Neural cell (in vitro differentiated cells): ENCODE data around the gene HOXC5. TPM values are rescaled to one million over a fixed set of nuclear protein-coding genes. Genes with fewer than 3 reads are reported as not detected.

ENCODE experiments used
- H2AFZ ChIP-seq: fragments of 200-600, 300-800 bp; sonication (generic), shearing (Covaris generic); 2 replicates; pipeline ENCODE4 v1.6.0; 2014; ENCODE audit warnings: low read depth, mild to moderate bottlenecking, antibody characterized with exemption, low read length, moderate library complexity
- H3F3A ChIP-seq: fragments of 200-600 bp; shearing (Covaris generic); 2 replicates; pipeline ENCODE4 v1.6.1; 2016; ENCODE audit warnings: mild to moderate bottlenecking, moderate library complexity, mixed read lengths, antibody characterized with exemption, low read length; ENCODE audit not compliant: insufficient read depth, poor library complexity, severe bottlenecking
- H3K27ac ChIP-seq: fragments of 200-600, 300-800 bp; sonication (generic), shearing (Covaris generic); 2 replicates; pipeline ENCODE4 v1.5.1; 2014; ENCODE audit warnings: mild to moderate bottlenecking, low read length, moderate library complexity
- H3K27me3 ChIP-seq: fragments of 300-800, 200-600 bp; sonication (generic), shearing (Covaris generic); 2 replicates; pipeline ENCODE4 v1.6.0; 2014; ENCODE audit warnings: mild to moderate bottlenecking, low read depth, low read length, moderate library complexity; ENCODE audit not compliant: insufficient read depth
- H3K36me3 ChIP-seq: fragments of 300-800, 200-600 bp; sonication (generic), shearing (Covaris generic); 2 replicates; pipeline ENCODE4 v1.5.1; 2014; ENCODE audit warnings: mild to moderate bottlenecking, antibody characterized with exemption, low read length, moderate library complexity; ENCODE audit not compliant: insufficient read depth
- H3K4me2 ChIP-seq: fragments of 300-800, 200-600 bp; sonication (generic), shearing (Covaris generic); 2 replicates; pipeline ENCODE4 v1.6.0; 2014; ENCODE audit warnings: mild to moderate bottlenecking, low read length
- H3K4me3 ChIP-seq: fragments of 300-800, 200-600 bp; sonication (generic), shearing (Covaris generic); 2 replicates; pipeline ENCODE4 v1.5.1; 2014; ENCODE audit warnings: mild to moderate bottlenecking, low read length, moderate library complexity
- H3K79me2 ChIP-seq: fragments of 200-600 bp; shearing (Covaris generic); replicated peaks from 2 replicates; pipeline ENCODE4 v1.6.0; 2014; ENCODE audit warnings: mild to moderate bottlenecking, low read length, moderate library complexity; ENCODE audit not compliant: insufficient read depth
- H3K9ac ChIP-seq: fragments of 300-800, 200-600 bp; sonication (generic), shearing (Covaris generic); 2 replicates; pipeline ENCODE4 v1.6.1; 2016; ENCODE audit warnings: mild to moderate bottlenecking, low read length, mixed read lengths
- H3K9me2 ChIP-seq: fragments of 200-600 bp; shearing (Covaris generic); 2 replicates; pipeline ENCODE4 v1.6.1; 2016; ENCODE audit warnings: mild to moderate bottlenecking, low read length, mixed read lengths; ENCODE audit not compliant: insufficient read depth
- H3K9me3 ChIP-seq: fragments of 200-600, 300-800 bp; sonication (generic), shearing (Covaris generic); 2 replicates; pipeline ENCODE4 v1.6.1; 2016; ENCODE audit warnings: mild to moderate bottlenecking, mixed run types, low read length, moderate library complexity, mixed read lengths
- H4K20me1 ChIP-seq: fragments of 200-600 bp; shearing (Covaris generic); 2 replicates; pipeline ENCODE4 v1.6.1; 2016; ENCODE audit warnings: mild to moderate bottlenecking, mixed run types; ENCODE audit not compliant: insufficient read depth
- EP300 ChIP-seq: fragments of 450-650 bp; conservative IDR thresholded peaks from 2 replicates; pipeline ENCODE4 v1.6.1; 2014; ENCODE audit warnings: antibody characterized with exemption, mild to moderate bottlenecking, moderate library complexity; ENCODE audit not compliant: poor library complexity, severe bottlenecking
- EZH2 ChIP-seq: fragments of 200-600, 300-800 bp; shearing (Covaris generic), sonication (generic); IDR thresholded peaks from 2 replicates; pipeline ENCODE4 v1.6.1; 2014; ENCODE audit warnings: antibody characterized with exemption, low read length, borderline replicate concordance, mild to moderate bottlenecking; ENCODE audit not compliant: insufficient read depth, poor library complexity, severe bottlenecking
- MXI1 ChIP-seq: fragments of 450-650 bp; conservative IDR thresholded peaks from 2 replicates; pipeline ENCODE4 v1.6.1; 2014; ENCODE audit warnings: antibody characterized with exemption, mild to moderate bottlenecking; ENCODE audit not compliant: poor library complexity, severe bottlenecking
- POLR2AphosphoS5 ChIP-seq: IDR thresholded peaks from 2 replicates; pipeline ENCODE4 v1.6.1; 2012
- RAD21 ChIP-seq: fragments of 450-650 bp; conservative IDR thresholded peaks from 2 replicates; pipeline ENCODE4 v1.6.1; 2014; ENCODE audit warnings: antibody characterized with exemption, mild to moderate bottlenecking, moderate library complexity
- SMC3 ChIP-seq: fragments of 450-650 bp; conservative IDR thresholded peaks from 2 replicates; pipeline ENCODE4 v1.6.1; 2014; ENCODE audit warnings: antibody characterized with exemption, mild to moderate bottlenecking, moderate library complexity; ENCODE audit not compliant: poor library complexity
- TAF1 ChIP-seq: IDR thresholded peaks from 2 replicates; pipeline ENCODE4 v1.6.1; 2012; ENCODE audit warnings: low read depth
- polyA plus RNA-seq: library from polyadenylated mRNA; depleted of rRNA; stranded (reverse); fragments of >200 nt; gene quantifications from 2 replicates; pipeline ENCODE4 v1.2.3, GENCODE V29; 2014
- TF ChIP-seq, protein P1 (sequence below): fragments of 450-650 bp; IDR thresholded peaks from 2 replicates; pipeline ENCODE4 v1.5.1; 2014; ENCODE audit warnings: antibody characterized with exemption, mild to moderate bottlenecking, moderate library complexity; ENCODE audit not compliant: poor library complexity, severe bottlenecking
- TF ChIP-seq, protein P2 (sequence below): IDR thresholded peaks from 2 replicates; pipeline ENCODE4 v1.6.1; 2012; ENCODE audit warnings: borderline replicate concordance

Gene HOXC5
- polyA plus RNA-seq, 1 donor from 2014 or later = not detected

DNA sequence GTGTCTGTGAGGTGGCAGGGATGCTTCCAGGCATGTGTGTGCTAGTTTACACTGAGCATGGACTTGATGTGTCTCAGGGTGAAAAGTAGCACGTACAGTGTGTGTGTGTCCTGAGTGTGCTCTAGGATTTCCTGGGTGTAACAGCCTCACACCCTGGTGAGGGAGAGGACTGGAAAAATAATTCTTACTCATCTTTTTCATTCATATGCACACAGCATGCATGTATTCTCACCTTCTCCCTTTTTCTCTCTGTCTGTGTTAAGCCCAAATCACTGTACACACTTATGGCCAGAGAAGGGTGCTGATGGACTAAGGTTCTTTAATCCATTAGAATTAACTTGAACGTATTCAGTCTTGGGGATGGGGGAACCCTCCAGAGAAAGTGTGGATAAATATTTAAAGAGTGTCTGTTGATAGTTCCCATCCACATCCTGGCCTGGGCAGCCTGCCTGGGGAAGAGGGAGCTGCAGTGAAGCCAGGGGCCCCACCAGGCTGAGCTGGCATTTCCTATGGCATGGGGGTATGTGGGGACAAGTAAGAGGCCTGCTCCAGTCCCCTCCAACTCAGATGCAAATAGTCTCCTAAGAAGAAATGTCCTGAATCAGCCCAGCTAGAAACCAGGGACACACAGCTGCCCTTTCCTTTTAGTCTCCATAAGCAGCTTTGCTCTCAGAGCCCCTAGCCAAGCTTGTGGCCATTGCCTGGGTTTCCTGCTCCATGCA, 25.2 kb upstream of the HOXC5 start:
- no peaks in the 10 kb centered on the region for H3K36me3 ChIP-seq
- H2AFZ ChIP-seq = no peak overlapping the region
- no peak overlapping the region for H3K4me3 ChIP-seq
- H3F3A ChIP-seq = no peaks in the 10 kb centered on the region
- H3K9me3 ChIP-seq = no peaks in the 10 kb centered on the region
- H3K9me2 ChIP-seq = no peaks in the 10 kb centered on the region
- H3K4me2 ChIP-seq = no peak overlapping the region
- H3K79me2 ChIP-seq = no peaks in the 10 kb centered on the region
- TF ChIP-seq EP300 (no peak), SMC3 (no peak), MXI1 (no peak), POLR2AphosphoS5 (no peak), RAD21 (no peak), TAF1 (no peak), EZH2 (no peak)
- TF ChIP-seq, protein P1, sequence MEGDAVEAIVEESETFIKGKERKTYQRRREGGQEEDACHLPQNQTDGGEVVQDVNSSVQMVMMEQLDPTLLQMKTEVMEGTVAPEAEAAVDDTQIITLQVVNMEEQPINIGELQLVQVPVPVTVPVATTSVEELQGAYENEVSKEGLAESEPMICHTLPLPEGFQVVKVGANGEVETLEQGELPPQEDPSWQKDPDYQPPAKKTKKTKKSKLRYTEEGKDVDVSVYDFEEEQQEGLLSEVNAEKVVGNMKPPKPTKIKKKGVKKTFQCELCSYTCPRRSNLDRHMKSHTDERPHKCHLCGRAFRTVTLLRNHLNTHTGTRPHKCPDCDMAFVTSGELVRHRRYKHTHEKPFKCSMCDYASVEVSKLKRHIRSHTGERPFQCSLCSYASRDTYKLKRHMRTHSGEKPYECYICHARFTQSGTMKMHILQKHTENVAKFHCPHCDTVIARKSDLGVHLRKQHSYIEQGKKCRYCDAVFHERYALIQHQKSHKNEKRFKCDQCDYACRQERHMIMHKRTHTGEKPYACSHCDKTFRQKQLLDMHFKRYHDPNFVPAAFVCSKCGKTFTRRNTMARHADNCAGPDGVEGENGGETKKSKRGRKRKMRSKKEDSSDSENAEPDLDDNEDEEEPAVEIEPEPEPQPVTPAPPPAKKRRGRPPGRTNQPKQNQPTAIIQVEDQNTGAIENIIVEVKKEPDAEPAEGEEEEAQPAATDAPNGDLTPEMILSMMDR = no peak
- TF ChIP-seq, protein P2, sequence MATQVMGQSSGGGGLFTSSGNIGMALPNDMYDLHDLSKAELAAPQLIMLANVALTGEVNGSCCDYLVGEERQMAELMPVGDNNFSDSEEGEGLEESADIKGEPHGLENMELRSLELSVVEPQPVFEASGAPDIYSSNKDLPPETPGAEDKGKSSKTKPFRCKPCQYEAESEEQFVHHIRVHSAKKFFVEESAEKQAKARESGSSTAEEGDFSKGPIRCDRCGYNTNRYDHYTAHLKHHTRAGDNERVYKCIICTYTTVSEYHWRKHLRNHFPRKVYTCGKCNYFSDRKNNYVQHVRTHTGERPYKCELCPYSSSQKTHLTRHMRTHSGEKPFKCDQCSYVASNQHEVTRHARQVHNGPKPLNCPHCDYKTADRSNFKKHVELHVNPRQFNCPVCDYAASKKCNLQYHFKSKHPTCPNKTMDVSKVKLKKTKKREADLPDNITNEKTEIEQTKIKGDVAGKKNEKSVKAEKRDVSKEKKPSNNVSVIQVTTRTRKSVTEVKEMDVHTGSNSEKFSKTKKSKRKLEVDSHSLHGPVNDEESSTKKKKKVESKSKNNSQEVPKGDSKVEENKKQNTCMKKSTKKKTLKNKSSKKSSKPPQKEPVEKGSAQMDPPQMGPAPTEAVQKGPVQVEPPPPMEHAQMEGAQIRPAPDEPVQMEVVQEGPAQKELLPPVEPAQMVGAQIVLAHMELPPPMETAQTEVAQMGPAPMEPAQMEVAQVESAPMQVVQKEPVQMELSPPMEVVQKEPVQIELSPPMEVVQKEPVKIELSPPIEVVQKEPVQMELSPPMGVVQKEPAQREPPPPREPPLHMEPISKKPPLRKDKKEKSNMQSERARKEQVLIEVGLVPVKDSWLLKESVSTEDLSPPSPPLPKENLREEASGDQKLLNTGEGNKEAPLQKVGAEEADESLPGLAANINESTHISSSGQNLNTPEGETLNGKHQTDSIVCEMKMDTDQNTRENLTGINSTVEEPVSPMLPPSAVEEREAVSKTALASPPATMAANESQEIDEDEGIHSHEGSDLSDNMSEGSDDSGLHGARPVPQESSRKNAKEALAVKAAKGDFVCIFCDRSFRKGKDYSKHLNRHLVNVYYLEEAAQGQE = no peak
- peaks cover 99% of the 10 kb centered on the region for H3K27me3 ChIP-seq
- no peaks in the 10 kb centered on the region for H4K20me1 ChIP-seq
- H3K27ac ChIP-seq = no peak overlapping the region
- H3K9ac ChIP-seq = no peak overlapping the region

DNA sequence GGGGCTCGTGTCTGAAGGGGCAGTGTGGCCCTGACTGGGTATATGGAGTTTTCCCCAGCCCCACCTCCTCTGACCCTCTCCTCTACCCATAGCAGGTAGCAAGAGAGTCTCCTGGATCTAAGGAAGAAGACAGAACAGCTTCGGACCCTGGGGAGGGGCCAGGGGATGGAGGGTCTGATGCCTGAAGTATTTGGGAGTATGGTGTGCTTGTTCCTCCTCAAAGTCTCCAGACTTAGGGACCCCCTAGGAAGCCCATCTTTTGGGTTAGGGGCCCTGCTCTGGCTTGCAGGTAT, 24.6 kb upstream of the HOXC5 start:
- Histone ChIP-seq H3K27ac (no peak overlapping the region), H3K9ac (no peak overlapping the region), H3K9me3 (no peaks in the 10 kb centered on the region), H3F3A (no peaks in the 10 kb centered on the region), H3K27me3 (peaks cover 99% of the 10 kb centered on the region), H4K20me1 (no peaks in the 10 kb centered on the region), H3K9me2 (no peaks in the 10 kb centered on the region), H3K4me3 (no peak overlapping the region), H3K4me2 (no peak overlapping the region), H3K79me2 (no peaks in the 10 kb centered on the region), H3K36me3 (no peaks in the 10 kb centered on the region), H2AFZ (no peak overlapping the region)
- TF ChIP-seq, protein P2 = no peak
- no peak for TF ChIP-seq EP300
- TF ChIP-seq, protein P1 = no peak
- TF ChIP-seq MXI1 = no peak
- TF ChIP-seq EZH2 = no peak
- no peak for TF ChIP-seq POLR2AphosphoS5
- no peak for TF ChIP-seq RAD21
- TF ChIP-seq SMC3 = no peak
- no peak for TF ChIP-seq TAF1
